Measurements from ENCODE around the gene FAHD2B. TPM values are rescaled to one million over a fixed set of nuclear protein-coding genes. Genes with fewer than 3 reads are reported as not detected.
"Not testable (repeated sequence)": the region's sequence is repeated elsewhere in the genome, so short reads cannot be mapped to it uniquely, and the experiment has no call there.

FAHD2B gene
- total and polyA plus RNA-seq, 2 of the 4 experiments (the other 2 are of a cell fraction): 5.7 to 7.9 TPM

GRCh38 chr2:97113050-97113881 is 18.6 kb upstream of the FAHD2B start, which contains the start of gene ANKRD36:
Gene ANKRD36, plus strand, starts transcription at chr2:97113153. Its CDS starts 587 bp downstream, at chr2:97113740.
- dilution Hi-C loops (cut with HindIII; ENCODE audit: low sequenced_read_pairs, unreplicated experiment): not testable (repeated sequence)

More at GRCh38 chr2:97113050-97113881, 18.6 kb upstream of the FAHD2B start, which contains the start of gene ANKRD36:
- H3K23ac ChIP-seq (ENCODE audit: low read depth, low read length): peak within 1 kb of the TSS; percentile 93
- DNase-seq: peak; percentile 71
- H3K27ac ChIP-seq (ENCODE audit: insufficient read depth, low read length): peak within 1 kb of the TSS; percentile 89
- H2BK120ac ChIP-seq (ENCODE audit: low read depth, low read length): peak within 1 kb of the TSS; percentile 63
- peak within 1 kb of the TSS; percentile 93 for H2AFZ ChIP-seq (replicated peaks; ENCODE audit: low read length, poor library complexity)
- peak; percentile 66; the same call in 1 of the 2 replicates for TF ChIP-seq MAZ (IDR thresholded peaks at IDR 0.05; ENCODE audit: borderline replicate concordance, low read depth, low read length)
- TF ChIP-seq, protein P1, sequence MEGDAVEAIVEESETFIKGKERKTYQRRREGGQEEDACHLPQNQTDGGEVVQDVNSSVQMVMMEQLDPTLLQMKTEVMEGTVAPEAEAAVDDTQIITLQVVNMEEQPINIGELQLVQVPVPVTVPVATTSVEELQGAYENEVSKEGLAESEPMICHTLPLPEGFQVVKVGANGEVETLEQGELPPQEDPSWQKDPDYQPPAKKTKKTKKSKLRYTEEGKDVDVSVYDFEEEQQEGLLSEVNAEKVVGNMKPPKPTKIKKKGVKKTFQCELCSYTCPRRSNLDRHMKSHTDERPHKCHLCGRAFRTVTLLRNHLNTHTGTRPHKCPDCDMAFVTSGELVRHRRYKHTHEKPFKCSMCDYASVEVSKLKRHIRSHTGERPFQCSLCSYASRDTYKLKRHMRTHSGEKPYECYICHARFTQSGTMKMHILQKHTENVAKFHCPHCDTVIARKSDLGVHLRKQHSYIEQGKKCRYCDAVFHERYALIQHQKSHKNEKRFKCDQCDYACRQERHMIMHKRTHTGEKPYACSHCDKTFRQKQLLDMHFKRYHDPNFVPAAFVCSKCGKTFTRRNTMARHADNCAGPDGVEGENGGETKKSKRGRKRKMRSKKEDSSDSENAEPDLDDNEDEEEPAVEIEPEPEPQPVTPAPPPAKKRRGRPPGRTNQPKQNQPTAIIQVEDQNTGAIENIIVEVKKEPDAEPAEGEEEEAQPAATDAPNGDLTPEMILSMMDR (conservative IDR thresholded peaks at IDR 0.05; ENCODE audit: low read depth, low read length): peak; percentile 59
- H3K4ac ChIP-seq (ENCODE audit: low read depth, low read length): peak within 1 kb of the TSS; percentile 87
- H2AK5ac ChIP-seq (ENCODE audit: low read depth, low read length); POLR2A ChIA-PET (ENCODE audit: unreplicated experiment); H2BK20ac ChIP-seq (ENCODE audit: low read depth, low read length); H3K9me1 ChIP-seq (ENCODE audit: insufficient read depth, low read length); intact Hi-C loops (cut with micrococcal nuclease); H2BK15ac ChIP-seq (ENCODE audit: low read depth, low read length); H3K36me3 ChIP-seq (ENCODE audit: control insufficient read depth, insufficient read depth, low read length); H3K4me1 ChIP-seq (ENCODE audit: control insufficient read depth, insufficient read depth, low read length); H4K20me1 ChIP-seq (ENCODE audit: insufficient read depth, low read length); H3K27me3 ChIP-seq (ENCODE audit: control insufficient read depth, insufficient read depth, low read length); H3K9me3 ChIP-seq (ENCODE audit: control insufficient read depth, insufficient read depth, low read length); H3K79me1 ChIP-seq (ENCODE audit: low read depth in 1 of 2, low read length in 2 of 2): not testable (repeated sequence)
- peak; percentile 97 for ATAC-seq (ENCODE audit: low read depth)
- peak within 1 kb of the TSS; percentile 37 for H2AK9ac ChIP-seq (replicated peaks; ENCODE audit: low read depth, low read length, poor library complexity)
- H3K14ac ChIP-seq (replicated peaks; ENCODE audit: low read depth, low read length): peak within 1 kb of the TSS; percentile 97
- H3K9ac ChIP-seq (ENCODE audit: low read depth, low read length): peak within 1 kb of the TSS; percentile 92
- H3K4me2 ChIP-seq (ENCODE audit: low read depth, low read length): peak within 1 kb of the TSS; percentile 99
- H3K56ac ChIP-seq (ENCODE audit: extremely low read depth, insufficient read depth, low read length): peak within 1 kb of the TSS; percentile 74
- H2BK5ac ChIP-seq (ENCODE audit: low read depth, low read length, poor library complexity, severe bottlenecking): peak within 1 kb of the TSS; percentile 94
- in situ Hi-C loops (cut with MboI; ENCODE audit: low sequenced_read_pairs): loop anchor here (25.0 kb wide), 2 partner anchors 101 to 251 kb away; partner anchors contain the start of genes ANKRD39 and SEMA4C
- H4K91ac ChIP-seq (ENCODE audit: insufficient read depth, low read depth, low read length): peak within 1 kb of the TSS; percentile 86
- H3K18ac ChIP-seq (ENCODE audit: low read depth, low read length): peak within 1 kb of the TSS; percentile 93
- peak within 1 kb of the TSS; percentile 94 for H4K5ac ChIP-seq (ENCODE audit: low read depth, low read length)
- TSS peak; percentile 66 for BruUV-seq (replicated peaks)
- 0% methylated on average over 4 of the region's 74 CpGs; no CpG with 5 or more reads in 1 of the 2 experiments for WGBS, 2 experiments (ENCODE audit: extremely low coverage in 2 of 2, insufficient read length in 1 of 2)
- peak within 1 kb of the TSS; percentile 75 to 99 for H4K8ac ChIP-seq (ENCODE audit: low read depth in 2 of 2, low read length in 2 of 2)
- H3K4me3 ChIP-seq (ENCODE audit: insufficient read depth, low read depth, low read length): peak within 1 kb of the TSS; percentile 87
- CTCF ChIA-PET: interaction anchor here (0.6 to 1.2 kb wide), 3 partner anchors 101 to 256 kb away, joined by 3 to 4 read pairs (median 3); no protein-coding TSS in a partner anchor
